Activated CD8-positive, alpha-beta T cell treated with anti-CD3 and anti-CD28 coated beads for 36 hours (primary cell): ENCODE measurements around the gene DUSP14. TPM values are rescaled to one million over a fixed set of nuclear protein-coding genes. Genes with fewer than 3 reads are reported as not detected.

Source experiments
- ATAC-seq: fragments of 200-7000 bp; cut with Tn5 transposase; one replicate; pipeline ENCODE4 v1.10.0; 2021; ENCODE audit warnings: mild to moderate bottlenecking, moderate library complexity
- CTCF ChIA-PET: fragments of 350-600 bp; sonication (Branson Sonifier 250); formaldehyde crosslinking; loops from one replicate; lab custom pipeline; 2021; ENCODE audit warnings: antibody characterized with exemption; lab: Charles Lee
- POLR2A ChIA-PET: fragments of 350-600 bp; sonication (Branson Sonifier 250); formaldehyde crosslinking; loops from one replicate; lab custom pipeline; 2021; ENCODE audit warnings: antibody characterized with exemption; lab: Charles Lee
- DNase-seq: peaks from one replicate; pipeline ENCODE4 v3.0.0-alpha.2; 2020
- H3K27ac Mint-ChIP-seq: one replicate; pipeline ENCODE4 v1.8.0; 2021; ENCODE audit warnings: mild to moderate bottlenecking, mixed read lengths
- H3K27me3 Mint-ChIP-seq: one replicate; pipeline ENCODE4 v1.8.0; 2021; ENCODE audit warnings: mixed read lengths
- H3K36me3 Mint-ChIP-seq: one replicate; pipeline ENCODE4 v1.8.0; 2021; ENCODE audit warnings: low read depth, mixed read lengths
- H3K4me1 Mint-ChIP-seq: one replicate; pipeline ENCODE4 v1.8.0; 2021; ENCODE audit warnings: low read depth, mixed read lengths
- H3K4me3 Mint-ChIP-seq: one replicate; pipeline ENCODE4 v1.8.0; 2021; ENCODE audit warnings: mild to moderate bottlenecking, moderate library complexity, mixed read lengths
- H3K9me3 Mint-ChIP-seq: one replicate; pipeline ENCODE4 v1.8.0; 2021; ENCODE audit warnings: mixed read lengths
- intact Hi-C: fragments of 100-400 bp; cut with micrococcal nuclease; formaldehyde crosslinking; loops from one replicate; pipeline ENCODE4 v1.10.0; 2022
- total RNA-seq, 2 experiments: library from RNA; stranded (reverse); gene quantifications; one replicate each; pipeline ENCODE4 v1.2.3, GENCODE V29; 2021
- TF ChIP-seq, protein P1 (sequence below): fragments of 200-600 bp; IDR thresholded peaks from one replicate; pipeline ENCODE4 v1.8.0; 2022; ENCODE audit warnings: antibody characterized with exemption, mild to moderate bottlenecking

Gene DUSP14
- total RNA-seq, 2 experiments from 2014 or later: 13.3 to 15.5 TPM

DNA sequence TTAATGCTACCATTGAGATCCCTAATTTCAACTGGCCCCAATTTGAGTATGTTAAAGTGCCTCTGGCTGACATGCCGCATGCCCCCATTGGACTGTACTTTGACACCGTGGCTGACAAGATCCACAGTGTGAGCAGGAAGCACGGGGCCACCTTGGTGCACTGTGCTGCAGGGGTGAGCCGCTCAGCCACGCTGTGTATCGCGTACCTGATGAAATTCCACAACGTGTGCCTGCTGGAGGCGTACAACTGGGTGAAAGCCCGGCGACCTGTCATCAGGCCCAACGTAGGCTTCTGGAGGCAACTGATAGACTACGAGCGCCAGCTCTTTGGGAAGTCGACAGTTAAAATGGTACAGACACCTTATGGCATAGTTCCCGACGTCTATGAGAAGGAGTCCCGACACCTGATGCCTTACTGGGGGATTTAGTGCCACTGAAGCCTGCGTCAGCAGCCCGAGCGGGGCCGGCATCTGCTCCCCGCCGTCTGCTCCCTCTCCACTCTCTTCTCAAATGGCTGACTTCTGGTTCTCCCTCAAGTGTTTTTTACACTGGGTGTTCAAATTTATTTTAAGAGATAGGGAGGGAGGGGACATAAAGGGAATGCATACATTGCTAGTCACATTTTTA lies 22.9 kb downstream of the DUSP14 start:
- CTCF ChIA-PET: no interaction called here
- TF ChIP-seq, protein P1, sequence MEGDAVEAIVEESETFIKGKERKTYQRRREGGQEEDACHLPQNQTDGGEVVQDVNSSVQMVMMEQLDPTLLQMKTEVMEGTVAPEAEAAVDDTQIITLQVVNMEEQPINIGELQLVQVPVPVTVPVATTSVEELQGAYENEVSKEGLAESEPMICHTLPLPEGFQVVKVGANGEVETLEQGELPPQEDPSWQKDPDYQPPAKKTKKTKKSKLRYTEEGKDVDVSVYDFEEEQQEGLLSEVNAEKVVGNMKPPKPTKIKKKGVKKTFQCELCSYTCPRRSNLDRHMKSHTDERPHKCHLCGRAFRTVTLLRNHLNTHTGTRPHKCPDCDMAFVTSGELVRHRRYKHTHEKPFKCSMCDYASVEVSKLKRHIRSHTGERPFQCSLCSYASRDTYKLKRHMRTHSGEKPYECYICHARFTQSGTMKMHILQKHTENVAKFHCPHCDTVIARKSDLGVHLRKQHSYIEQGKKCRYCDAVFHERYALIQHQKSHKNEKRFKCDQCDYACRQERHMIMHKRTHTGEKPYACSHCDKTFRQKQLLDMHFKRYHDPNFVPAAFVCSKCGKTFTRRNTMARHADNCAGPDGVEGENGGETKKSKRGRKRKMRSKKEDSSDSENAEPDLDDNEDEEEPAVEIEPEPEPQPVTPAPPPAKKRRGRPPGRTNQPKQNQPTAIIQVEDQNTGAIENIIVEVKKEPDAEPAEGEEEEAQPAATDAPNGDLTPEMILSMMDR: no peak
- DNase-seq (no peak), ATAC-seq (no peak)
- intact Hi-C loops: no loop called here
- Mint-ChIP-seq H3K4me1 (peaks cover 15% of the 10 kb centered on the region), H3K27me3 (no peaks in the 10 kb centered on the region), H3K27ac (no peak overlapping the region), H3K36me3 (peaks cover 17% of the 10 kb centered on the region), H3K9me3 (no peaks in the 10 kb centered on the region), H3K4me3 (no peak overlapping the region)
- POLR2A ChIA-PET: interaction anchor here (0.7 to 1.5 kb wide), 2 partner anchors 22 to 86 kb away, joined by 3 to 6 read pairs; no protein-coding TSS in a partner anchor

DNA sequence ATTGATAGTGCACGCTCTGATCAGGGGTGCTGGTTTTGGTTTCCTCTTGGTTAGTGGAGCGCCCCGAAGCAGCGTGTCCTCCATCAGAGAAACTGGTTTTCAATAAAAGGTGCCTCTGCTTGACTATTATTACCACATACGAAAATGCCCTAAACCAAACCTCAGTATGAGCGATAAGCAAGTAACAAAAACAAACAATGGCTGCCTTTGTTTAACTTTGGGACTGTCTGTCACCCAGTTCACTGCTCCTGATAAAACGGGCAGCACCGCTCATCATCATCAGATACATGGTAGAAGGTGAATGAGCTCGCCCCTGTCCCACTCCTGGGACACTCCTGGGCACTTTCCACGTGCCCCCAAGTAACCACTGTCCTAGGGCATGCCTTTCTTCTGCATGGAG lies 24.0 kb downstream of the DUSP14 start:
- CTCF ChIA-PET: no interaction called here
- Mint-ChIP-seq H3K36me3 (peaks cover 20% of the 10 kb centered on the region), H3K27ac (no peak overlapping the region), H3K4me3 (no peak overlapping the region), H3K9me3 (no peaks in the 10 kb centered on the region), H3K4me1 (peaks cover 15% of the 10 kb centered on the region), H3K27me3 (no peaks in the 10 kb centered on the region)
- intact Hi-C loops: no loop called here
- no peak for DNase-seq
- POLR2A ChIA-PET: interaction anchor here (1.5 kb wide), 1 partner anchor 23 kb away, joined by 6 read pairs; no protein-coding TSS in a partner anchor
- TF ChIP-seq, protein P1: no peak
- no peak for ATAC-seq

DNA sequence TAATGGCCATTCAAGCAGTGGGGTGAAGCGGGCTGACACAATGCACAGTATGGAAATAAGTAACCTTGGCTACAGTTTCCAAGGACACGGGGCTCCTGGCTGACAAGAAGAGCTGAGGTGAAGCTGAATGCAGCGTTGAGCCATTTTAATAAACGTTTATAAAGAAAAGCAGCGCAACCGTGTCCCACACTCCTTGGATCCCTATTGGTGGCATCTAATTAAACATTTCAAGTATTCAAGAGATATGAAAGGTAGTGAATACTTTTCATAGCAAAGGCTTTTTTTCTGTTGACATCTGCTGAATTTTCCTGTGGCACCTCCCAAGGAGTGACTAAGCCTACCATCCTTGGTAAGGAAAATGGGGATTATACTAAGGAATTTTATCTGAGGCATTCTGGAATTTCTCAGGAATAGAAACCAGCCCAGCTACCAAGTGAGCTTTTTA lies 26.5 kb downstream of the DUSP14 start:
- POLR2A ChIA-PET: interaction anchor here (0.9 kb wide), 1 partner anchor 84 kb away, joined by 3 read pairs; no protein-coding TSS in a partner anchor
- H3K4me1 Mint-ChIP-seq: peaks cover 5% of the 10 kb centered on the region

DNA sequence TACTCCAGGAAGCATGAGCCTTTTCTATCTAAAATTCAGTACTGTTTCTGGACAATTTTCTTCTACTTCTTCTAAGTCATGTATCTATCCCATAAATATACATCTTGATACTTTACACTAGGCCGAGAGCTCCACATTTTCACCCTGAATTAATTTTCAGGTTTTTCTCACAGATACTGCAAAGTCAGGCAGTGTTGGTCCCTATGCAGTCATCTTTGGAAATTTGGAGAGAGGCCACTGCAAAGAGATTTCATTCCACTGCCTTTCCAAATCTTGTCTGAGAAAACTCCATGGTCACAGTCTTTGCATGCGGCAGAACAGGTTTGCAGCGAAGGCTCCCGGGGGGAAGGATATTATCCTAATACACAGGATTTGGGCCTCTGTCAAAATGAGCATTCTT lies 28.2 kb downstream of the DUSP14 start:
- CTCF ChIA-PET: interaction anchor here (0.9 to 1.1 kb wide), 2 partner anchors 8 to 145 kb away, joined by 3 to 4 read pairs; no protein-coding TSS in a partner anchor
- Mint-ChIP-seq H3K4me3 (no peak overlapping the region), H3K27me3 (no peaks in the 10 kb centered on the region), H3K4me1 (peaks cover 3% of the 10 kb centered on the region), H3K9me3 (no peaks in the 10 kb centered on the region), H3K36me3 (peaks cover 22% of the 10 kb centered on the region), H3K27ac (peak overlapping the region; percentile 16)
- intact Hi-C loops: no loop called here
- POLR2A ChIA-PET: interaction anchor here (1.1 kb wide), 1 partner anchor 145 kb away, joined by 3 read pairs; no protein-coding TSS in a partner anchor
- DNase-seq (no peak), ATAC-seq (no peak)
- TF ChIP-seq, protein P1: no peak

More for the DNA sequence above, 26.5 kb downstream of the DUSP14 start:
- ATAC-seq (no peak), DNase-seq (no peak)
- Mint-ChIP-seq H3K27me3 (no peaks in the 10 kb centered on the region), H3K4me3 (no peak overlapping the region), H3K9me3 (no peaks in the 10 kb centered on the region), H3K36me3 (peaks cover 27% of the 10 kb centered on the region), H3K27ac (no peak overlapping the region)
- TF ChIP-seq, protein P1: no peak
- CTCF ChIA-PET: no interaction called here
- intact Hi-C loops: no loop called here

DNA sequence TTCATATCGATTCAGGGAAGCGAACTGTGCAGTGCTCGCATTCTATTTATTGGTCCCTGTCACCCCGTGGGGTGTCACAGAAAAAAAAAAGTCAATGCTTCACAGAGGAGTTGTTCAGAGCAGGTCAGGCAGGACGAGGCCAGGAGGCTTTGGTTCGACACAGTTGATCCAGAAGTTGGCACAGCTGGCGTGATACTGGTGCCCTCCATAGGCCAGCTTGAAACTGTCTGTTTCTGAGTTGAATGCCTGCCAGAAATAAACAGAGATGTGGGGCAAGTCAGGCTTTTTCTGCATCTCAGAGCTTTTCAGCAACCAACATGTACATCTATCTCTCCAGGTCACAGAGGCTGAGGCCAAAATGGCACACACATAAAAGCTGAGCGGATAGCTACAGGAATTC lies 29.1 kb downstream of the DUSP14 start:
- no peak for ATAC-seq
- TF ChIP-seq, protein P1: no peak
- ChIA-PET POLR2A (no interaction called here), CTCF (interaction anchor here (0.6 to 1.1 kb wide), 2 partner anchors 9 to 297 kb away, joined by 3 to 5 read pairs; no protein-coding TSS in a partner anchor)
- Mint-ChIP-seq H3K4me3 (no peak overlapping the region), H3K9me3 (no peaks in the 10 kb centered on the region), H3K27ac (peak overlapping the region; percentile 74), H3K27me3 (no peaks in the 10 kb centered on the region), H3K36me3 (peaks cover 24% of the 10 kb centered on the region), H3K4me1 (peaks cover 8% of the 10 kb centered on the region)
- intact Hi-C loops: no loop called here
- no peak for DNase-seq
